Ishikawa (cell line): ENCODE data around the gene SRA1.
A peak's percentile ranks its signal among the peaks of the same experiment; 100 is the strongest.

Experiments
- CEBPB ChIP-seq: IDR thresholded peaks from 2 replicates; pipeline ENCODE4 v1.6.1; 2012
- CREB1 ChIP-seq: IDR thresholded peaks from 2 replicates; pipeline ENCODE4 v1.6.1; 2012; ENCODE audit warnings: low read depth
- EGR1 ChIP-seq: IDR thresholded peaks from 2 replicates; pipeline ENCODE4 v1.6.1; 2012
- EP300 ChIP-seq: IDR thresholded peaks from 2 replicates; pipeline ENCODE4 v1.6.1; 2012; ENCODE audit warnings: borderline replicate concordance
- FOXM1 ChIP-seq: IDR thresholded peaks from 2 replicates; pipeline ENCODE4 v1.6.1; 2012; ENCODE audit warnings: low read depth, borderline replicate concordance
- NFIC ChIP-seq: IDR thresholded peaks from 2 replicates; pipeline ENCODE4 v1.6.1; 2012
- RAD21 ChIP-seq: IDR thresholded peaks from 2 replicates; pipeline ENCODE4 v1.6.1; 2012; ENCODE audit warnings: low read depth
- TAF1 ChIP-seq: IDR thresholded peaks from 2 replicates; pipeline ENCODE4 v1.6.1; 2012; ENCODE audit warnings: low read depth, mild to moderate bottlenecking
- TCF12 ChIP-seq: IDR thresholded peaks from 2 replicates; pipeline ENCODE4 v1.6.1; 2012; ENCODE audit warnings: low read depth
- TEAD4 ChIP-seq: IDR thresholded peaks from 2 replicates; pipeline ENCODE4 v1.6.1; 2012
- YY1 ChIP-seq: IDR thresholded peaks from 2 replicates; pipeline ENCODE4 v1.6.1; 2012; ENCODE audit warnings: low read depth
- ZBTB7A ChIP-seq: IDR thresholded peaks from 2 replicates; pipeline ENCODE4 v1.6.1; 2012; ENCODE audit warnings: low read depth
- TF ChIP-seq, protein P1 (sequence below): IDR thresholded peaks from 2 replicates; pipeline ENCODE4 v1.6.1; 2012
- TF ChIP-seq, protein P2 (sequence below): IDR thresholded peaks from 2 replicates; pipeline ENCODE4 v1.6.1; 2012
- TF ChIP-seq, protein P3 (sequence below): IDR thresholded peaks from 2 replicates; pipeline ENCODE4 v1.6.1; 2012; ENCODE audit warnings: low read depth, mild to moderate bottlenecking

Gene SRA1

DNA sequence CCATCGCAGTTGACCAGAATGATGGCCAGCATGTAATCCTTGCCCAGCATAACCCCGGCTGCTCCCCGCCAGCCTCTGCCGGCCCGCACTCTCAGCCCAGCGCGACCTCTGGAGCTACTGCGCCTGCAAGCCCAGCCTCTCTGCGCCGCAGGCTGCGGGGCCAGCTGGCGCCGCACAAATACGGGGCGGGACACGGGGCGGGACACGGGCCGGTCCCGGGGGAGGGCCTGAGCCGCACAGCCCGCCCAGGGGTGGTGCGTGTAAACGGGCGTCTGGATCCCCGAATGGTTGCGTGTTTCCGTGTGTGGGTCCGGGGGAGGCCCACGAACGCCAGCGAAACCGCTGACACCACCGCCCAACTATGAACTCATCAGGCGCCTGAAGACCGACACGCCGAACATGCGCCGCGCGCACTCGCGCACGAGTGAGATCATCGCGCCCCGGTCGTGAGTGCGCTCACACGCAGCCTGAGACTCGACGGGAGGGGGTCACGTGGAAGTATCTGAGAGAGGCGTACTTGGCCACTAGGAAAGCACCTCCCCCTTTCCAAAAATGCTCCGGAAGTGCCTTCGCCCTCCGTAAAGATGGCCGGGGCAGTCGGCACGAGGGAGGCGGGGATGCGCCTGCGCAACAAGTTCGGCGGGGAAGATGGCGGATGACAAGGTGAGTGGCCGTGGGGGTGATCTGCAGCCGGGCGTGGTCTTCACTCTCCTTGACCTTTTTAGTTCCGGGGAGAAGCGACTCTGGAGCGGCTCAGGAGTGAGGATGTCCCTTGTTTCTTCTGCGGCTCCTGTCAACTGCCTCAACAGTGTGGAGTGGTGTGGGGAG is 7.1 kb upstream of the SRA1 start, which contains the start of the genes APBB3 and SLC35A4:
Gene APBB3, minus strand, starts transcription at position 403 of the 828 bp plus-strand sequence. Its CDS starts 353 bp downstream, at position 50.
Gene SLC35A4, plus strand, starts transcription at position 633 of the 828 bp plus-strand sequence. CDS start 2,342 bp downstream, outside the sequence.
- TF ChIP-seq EGR1 (peak; percentile 33; the same call in 1 of the 2 replicates), ZBTB7A (no peak), TAF1 (peak; percentile 82), CREB1 (peak; percentile 85), RAD21 (no peak), YY1 (peak; percentile 98), CEBPB (no peak)
- TF ChIP-seq, protein P1, sequence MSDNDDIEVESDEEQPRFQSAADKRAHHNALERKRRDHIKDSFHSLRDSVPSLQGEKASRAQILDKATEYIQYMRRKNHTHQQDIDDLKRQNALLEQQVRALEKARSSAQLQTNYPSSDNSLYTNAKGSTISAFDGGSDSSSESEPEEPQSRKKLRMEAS: peak; percentile 99
- TF ChIP-seq, protein P2, sequence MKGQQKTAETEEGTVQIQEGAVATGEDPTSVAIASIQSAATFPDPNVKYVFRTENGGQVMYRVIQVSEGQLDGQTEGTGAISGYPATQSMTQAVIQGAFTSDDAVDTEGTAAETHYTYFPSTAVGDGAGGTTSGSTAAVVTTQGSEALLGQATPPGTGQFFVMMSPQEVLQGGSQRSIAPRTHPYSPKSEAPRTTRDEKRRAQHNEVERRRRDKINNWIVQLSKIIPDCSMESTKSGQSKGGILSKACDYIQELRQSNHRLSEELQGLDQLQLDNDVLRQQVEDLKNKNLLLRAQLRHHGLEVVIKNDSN: peak; percentile 94

DNA sequence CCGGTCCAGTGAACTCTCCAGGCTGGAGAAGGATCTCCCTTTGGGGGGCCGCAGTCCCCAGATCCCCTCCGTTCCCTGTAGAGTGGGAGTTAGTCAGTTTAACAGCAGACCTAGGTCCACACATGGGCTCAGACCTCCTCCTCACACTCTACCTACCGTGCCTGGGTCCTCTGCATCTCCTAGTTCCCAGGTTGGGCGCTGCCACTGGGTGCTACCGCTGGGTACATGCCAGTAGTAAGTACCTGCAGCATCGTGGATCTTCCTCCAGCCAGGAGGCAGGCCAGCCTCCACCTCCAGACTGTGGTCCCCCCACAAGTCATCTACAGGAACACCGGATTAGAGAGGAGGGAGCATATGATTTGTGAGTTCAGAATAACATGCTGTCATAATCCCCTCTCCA is 6.3 kb upstream of the SRA1 start:
- TF ChIP-seq CREB1: no peak
- TF ChIP-seq CEBPB: no peak
- no peak for TF ChIP-seq TEAD4
- no peak for TF ChIP-seq ZBTB7A
- TF ChIP-seq, protein P2: no peak
- TF ChIP-seq YY1: no peak
- TF ChIP-seq, protein P3, sequence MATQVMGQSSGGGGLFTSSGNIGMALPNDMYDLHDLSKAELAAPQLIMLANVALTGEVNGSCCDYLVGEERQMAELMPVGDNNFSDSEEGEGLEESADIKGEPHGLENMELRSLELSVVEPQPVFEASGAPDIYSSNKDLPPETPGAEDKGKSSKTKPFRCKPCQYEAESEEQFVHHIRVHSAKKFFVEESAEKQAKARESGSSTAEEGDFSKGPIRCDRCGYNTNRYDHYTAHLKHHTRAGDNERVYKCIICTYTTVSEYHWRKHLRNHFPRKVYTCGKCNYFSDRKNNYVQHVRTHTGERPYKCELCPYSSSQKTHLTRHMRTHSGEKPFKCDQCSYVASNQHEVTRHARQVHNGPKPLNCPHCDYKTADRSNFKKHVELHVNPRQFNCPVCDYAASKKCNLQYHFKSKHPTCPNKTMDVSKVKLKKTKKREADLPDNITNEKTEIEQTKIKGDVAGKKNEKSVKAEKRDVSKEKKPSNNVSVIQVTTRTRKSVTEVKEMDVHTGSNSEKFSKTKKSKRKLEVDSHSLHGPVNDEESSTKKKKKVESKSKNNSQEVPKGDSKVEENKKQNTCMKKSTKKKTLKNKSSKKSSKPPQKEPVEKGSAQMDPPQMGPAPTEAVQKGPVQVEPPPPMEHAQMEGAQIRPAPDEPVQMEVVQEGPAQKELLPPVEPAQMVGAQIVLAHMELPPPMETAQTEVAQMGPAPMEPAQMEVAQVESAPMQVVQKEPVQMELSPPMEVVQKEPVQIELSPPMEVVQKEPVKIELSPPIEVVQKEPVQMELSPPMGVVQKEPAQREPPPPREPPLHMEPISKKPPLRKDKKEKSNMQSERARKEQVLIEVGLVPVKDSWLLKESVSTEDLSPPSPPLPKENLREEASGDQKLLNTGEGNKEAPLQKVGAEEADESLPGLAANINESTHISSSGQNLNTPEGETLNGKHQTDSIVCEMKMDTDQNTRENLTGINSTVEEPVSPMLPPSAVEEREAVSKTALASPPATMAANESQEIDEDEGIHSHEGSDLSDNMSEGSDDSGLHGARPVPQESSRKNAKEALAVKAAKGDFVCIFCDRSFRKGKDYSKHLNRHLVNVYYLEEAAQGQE: no peak
- no peak for TF ChIP-seq TAF1

DNA sequence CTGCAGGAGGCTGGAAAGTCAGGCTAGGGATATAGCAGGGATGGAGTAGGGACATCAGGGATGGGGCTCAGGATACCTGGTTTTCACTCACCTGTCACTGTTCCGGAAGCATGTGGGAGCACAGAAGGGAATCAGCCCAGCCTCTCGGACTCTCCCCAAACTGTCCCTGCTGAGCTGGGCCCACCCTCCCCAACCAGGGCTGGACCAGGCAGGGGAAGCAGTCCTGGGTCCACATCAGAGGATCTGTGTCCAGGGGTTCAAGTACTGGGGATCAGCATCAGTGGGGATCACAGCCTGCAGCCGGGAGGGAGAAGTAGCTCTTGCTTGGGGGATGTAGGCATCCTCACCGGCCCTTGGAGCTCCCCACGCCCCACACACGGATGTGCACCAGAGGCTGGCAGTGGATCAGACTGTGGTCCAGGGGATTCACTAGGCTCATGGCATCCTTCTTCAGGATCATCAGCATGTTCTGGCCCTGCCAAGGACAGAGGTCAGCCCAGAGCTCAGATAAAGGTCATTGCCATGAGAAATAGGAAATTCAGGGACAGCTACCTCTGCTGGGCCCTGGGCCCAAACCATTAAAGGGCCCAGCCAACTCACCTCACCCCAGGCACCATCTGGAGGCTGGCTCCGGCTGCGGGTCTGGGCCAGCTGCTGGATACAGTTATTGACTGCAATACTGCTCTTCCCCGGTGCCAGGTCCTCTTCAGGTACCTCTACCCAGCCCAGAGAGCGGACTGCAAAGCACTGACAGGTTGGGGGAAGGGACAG is 4.7 kb upstream of the SRA1 start:
- TF ChIP-seq TEAD4: no peak
- TF ChIP-seq CEBPB: no peak
- TF ChIP-seq RAD21: no peak
- TF ChIP-seq EP300: no peak
- no peak for TF ChIP-seq TCF12
- no peak for TF ChIP-seq NFIC

DNA sequence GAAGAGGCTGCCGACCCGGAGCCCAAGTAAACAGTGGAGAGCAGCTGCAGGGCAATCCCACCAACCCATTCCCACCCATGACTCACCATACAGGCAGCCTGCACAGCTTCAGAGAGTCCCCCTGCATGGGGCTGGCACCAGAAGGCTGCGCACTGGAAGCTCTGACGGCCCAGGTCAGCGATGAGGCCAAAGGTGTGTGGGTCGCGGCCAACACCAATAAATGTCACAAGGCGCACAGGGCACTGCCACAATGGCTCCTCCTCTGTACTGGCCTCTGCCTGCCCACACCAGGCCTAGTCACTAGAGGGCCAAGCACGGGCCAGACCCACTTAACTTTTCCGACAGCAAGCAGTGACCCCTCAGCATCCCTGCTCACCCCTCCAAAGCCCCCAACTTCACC is 3.0 kb upstream of the SRA1 start:
- TF ChIP-seq NFIC (no peak), FOXM1 (no peak)

DNA sequence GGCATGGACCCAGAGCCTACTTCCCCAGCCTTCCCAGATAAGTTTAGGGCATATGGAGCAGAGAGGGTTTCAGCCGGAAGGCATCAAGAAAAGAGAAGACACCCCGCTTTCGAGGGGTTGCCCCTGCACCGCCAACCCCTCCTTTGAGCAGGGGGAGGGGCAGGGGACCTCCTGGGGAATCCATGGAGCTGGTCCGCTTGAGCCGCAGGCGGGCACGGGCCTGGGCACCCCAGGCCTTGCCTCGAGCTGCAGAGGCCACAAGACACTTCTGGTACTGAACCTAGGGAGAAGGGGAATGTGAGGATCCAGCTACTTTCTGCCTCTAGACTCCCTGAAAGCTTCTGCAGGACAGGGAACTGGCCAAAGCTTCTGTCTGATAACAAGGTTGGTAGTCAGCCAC is 1.3 kb upstream of the SRA1 start:
- no peak for TF ChIP-seq TCF12
- TF ChIP-seq, protein P2: no peak

DNA sequence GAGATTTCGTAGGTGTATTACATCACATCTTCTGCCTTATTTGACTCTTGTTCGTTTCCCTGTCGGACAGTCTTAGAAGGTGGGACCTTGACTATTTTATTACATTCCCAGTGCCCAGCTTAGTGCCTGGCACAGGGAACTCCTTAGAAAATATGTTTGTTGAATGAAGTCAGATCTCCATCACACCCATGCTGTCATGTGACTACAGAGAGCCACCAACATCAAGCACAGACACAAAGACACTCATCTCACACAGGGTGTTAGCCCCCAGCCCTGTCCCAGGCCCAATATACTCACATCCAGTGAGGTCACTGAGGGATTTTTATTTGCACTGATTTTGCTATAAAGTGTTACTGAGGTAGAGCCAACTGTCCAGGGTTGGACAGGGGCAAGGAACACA is 692 bp upstream of the SRA1 start:
- no peak for TF ChIP-seq EP300
- TF ChIP-seq YY1: no peak
- no peak for TF ChIP-seq TCF12
- no peak for TF ChIP-seq EGR1
- no peak for TF ChIP-seq NFIC
- no peak for TF ChIP-seq TEAD4
- no peak for TF ChIP-seq ZBTB7A
- TF ChIP-seq, protein P2: no peak

DNA sequence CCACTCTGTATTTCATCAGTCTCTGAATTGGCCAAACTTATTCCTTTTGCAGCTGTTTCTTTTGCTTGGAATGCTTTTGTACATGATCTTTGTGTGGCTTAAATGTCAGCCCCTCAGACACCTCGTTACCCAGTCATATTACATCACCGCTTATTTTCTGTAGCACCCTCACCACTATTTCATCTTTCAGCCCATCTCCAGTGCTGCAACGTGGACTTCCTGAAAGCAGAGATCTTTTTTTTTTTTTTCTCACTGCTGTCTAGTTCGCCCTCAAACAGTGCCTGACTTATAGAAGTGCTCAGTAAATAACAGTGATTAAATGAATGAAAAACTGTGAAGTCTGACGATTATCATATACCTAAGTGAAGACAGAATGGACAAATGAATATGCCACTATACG is 835 bp downstream of the SRA1 start:
- TF ChIP-seq TAF1 (no peak), ZBTB7A (no peak)
